Measurements from ENCODE around the gene ARRB1.

The ARRB1 gene

GRCh38 chr11:75246671-75247350 is 104.7 kb downstream of the ARRB1 start:
- peak in 1 of 3 experiments; percentile 12 for DNase-seq

- DNase-seq = no peak
Observed at GRCh38 chr11:75246006-75246670, 105.3 kb downstream of the ARRB1 start.

- DNase-seq = no peak
Observed at GRCh38 chr11:75245356-75246005, 106.0 kb downstream of the ARRB1 start.

GRCh38 chr11:75244052-75244814 is 107.2 kb downstream of the ARRB1 start:
- DNase-seq = no peak

- DNase-seq = no peak
Observed at GRCh38 chr11:75242722-75243600, 108.5 kb downstream of the ARRB1 start.

GRCh38 chr11:75241906-75242644 is 109.4 kb downstream of the ARRB1 start:
- DNase-seq = peak in 1 of 3 experiments; percentile 45

GRCh38 chr11:75241036-75241905 is 110.2 kb downstream of the ARRB1 start:
- DNase-seq = peak; percentile 89 to 93 (median 91)

- peak in 2 of 3 experiments; percentile 58 to 64 for DNase-seq
Observed at GRCh38 chr11:75240311-75241035, 111.0 kb downstream of the ARRB1 start, which contains the start of gene TPBGL. Gene TPBGL, plus strand, starts transcription at chr11:75240774. Its CDS starts 276 bp downstream, at chr11:75241050.

GRCh38 chr11:75239531-75240290 is 111.8 kb downstream of the ARRB1 start:
- no peak for DNase-seq

GRCh38 chr11:75238595-75239440 is 112.6 kb downstream of the ARRB1 start:
- no peak for DNase-seq

- DNase-seq = peak in 1 of 3 experiments; percentile 60
Observed at GRCh38 chr11:75237050-75237449, 114.4 kb downstream of the ARRB1 start.

GRCh38 chr11:75236062-75236461 is 115.4 kb downstream of the ARRB1 start:
- no peak for DNase-seq

GRCh38 chr11:75233754-75234172 is 117.7 kb downstream of the ARRB1 start:
- no peak for DNase-seq

- no peak for DNase-seq
Observed at GRCh38 chr11:75230621-75231020, 120.8 kb downstream of the ARRB1 start.

- no peak for DNase-seq
Observed at GRCh38 chr11:75229466-75229865, 122.0 kb downstream of the ARRB1 start.

- no peak for DNase-seq
Observed at GRCh38 chr11:75225794-75226193, 125.7 kb downstream of the ARRB1 start.

- no peak for DNase-seq
Observed at GRCh38 chr11:75223954-75224643, 127.4 kb downstream of the ARRB1 start.

Data from NCI-H1417 (cell line).